HG03196 (cell line): ENCODE results near the gene COL27A1.
"Not testable (repeated sequence)": the region's sequence is repeated elsewhere in the genome, so short reads cannot be mapped to it uniquely, and the experiment has no call there.

Source experiments
- ATAC-seq: cut with Tn5 transposase; IDR thresholded peaks from one replicate; pipeline ENCODE4 v1.9.1; 2021; ENCODE audit not compliant: unreplicated experiment

Gene COL27A1

GRCh38 chr9:114122136-114123027 lies 33.0 kb upstream of the COL27A1 start:
- ATAC-seq: no peak

- no peak for ATAC-seq
Measured at GRCh38 chr9:114123031-114123977, 32.0 kb upstream of the COL27A1 start.

GRCh38 chr9:114124138-114124537 lies 31.2 kb upstream of the COL27A1 start:
- ATAC-seq: no peak

GRCh38 chr9:114124666-114125475 lies 30.5 kb upstream of the COL27A1 start:
- ATAC-seq: no peak

- no peak for ATAC-seq
Measured at GRCh38 chr9:114125476-114126013, 29.8 kb upstream of the COL27A1 start.

- no peak for ATAC-seq
Measured at GRCh38 chr9:114126247-114127060, 28.9 kb upstream of the COL27A1 start.

GRCh38 chr9:114128759-114129158 lies 26.6 kb upstream of the COL27A1 start:
- ATAC-seq: not testable (repeated sequence)

- no peak for ATAC-seq
Measured at GRCh38 chr9:114130141-114130540, 25.2 kb upstream of the COL27A1 start.

GRCh38 chr9:114130624-114131277 lies 24.6 kb upstream of the COL27A1 start:
- no peak for ATAC-seq

- no peak for ATAC-seq
Measured at GRCh38 chr9:114131808-114132549, 23.4 kb upstream of the COL27A1 start.

- ATAC-seq: no peak
Measured at GRCh38 chr9:114132550-114132918, 22.8 kb upstream of the COL27A1 start.

- no peak for ATAC-seq
Measured at GRCh38 chr9:114134827-114135396, 20.4 kb upstream of the COL27A1 start.

GRCh38 chr9:114137831-114138230 lies 17.5 kb upstream of the COL27A1 start:
- no peak for ATAC-seq

- ATAC-seq: no peak
Measured at GRCh38 chr9:114138552-114138971, 16.8 kb upstream of the COL27A1 start.

GRCh38 chr9:114139071-114139470 lies 16.3 kb upstream of the COL27A1 start:
- ATAC-seq: no peak

- no peak for ATAC-seq
Measured at GRCh38 chr9:114140401-114140800, 14.9 kb upstream of the COL27A1 start.

GRCh38 chr9:114140850-114141249 lies 14.5 kb upstream of the COL27A1 start:
- no peak for ATAC-seq
